HG02970 (cell line): ENCODE measurements around the gene XPO4.
A peak's percentile ranks its signal among the peaks of the same experiment; 100 is the strongest.
"Not testable (repeated sequence)": the region's sequence is repeated elsewhere in the genome, so short reads cannot be mapped to it uniquely, and the experiment has no call there.

Source experiments
- ATAC-seq: cut with Tn5 transposase; IDR thresholded peaks from one replicate; pipeline ENCODE4 v1.9.1; 2021; ENCODE audit warnings: mild to moderate bottlenecking, moderate library complexity, moderate number of reproducible peaks; ENCODE audit not compliant: unreplicated experiment, low FRiP score

Gene XPO4

DNA sequence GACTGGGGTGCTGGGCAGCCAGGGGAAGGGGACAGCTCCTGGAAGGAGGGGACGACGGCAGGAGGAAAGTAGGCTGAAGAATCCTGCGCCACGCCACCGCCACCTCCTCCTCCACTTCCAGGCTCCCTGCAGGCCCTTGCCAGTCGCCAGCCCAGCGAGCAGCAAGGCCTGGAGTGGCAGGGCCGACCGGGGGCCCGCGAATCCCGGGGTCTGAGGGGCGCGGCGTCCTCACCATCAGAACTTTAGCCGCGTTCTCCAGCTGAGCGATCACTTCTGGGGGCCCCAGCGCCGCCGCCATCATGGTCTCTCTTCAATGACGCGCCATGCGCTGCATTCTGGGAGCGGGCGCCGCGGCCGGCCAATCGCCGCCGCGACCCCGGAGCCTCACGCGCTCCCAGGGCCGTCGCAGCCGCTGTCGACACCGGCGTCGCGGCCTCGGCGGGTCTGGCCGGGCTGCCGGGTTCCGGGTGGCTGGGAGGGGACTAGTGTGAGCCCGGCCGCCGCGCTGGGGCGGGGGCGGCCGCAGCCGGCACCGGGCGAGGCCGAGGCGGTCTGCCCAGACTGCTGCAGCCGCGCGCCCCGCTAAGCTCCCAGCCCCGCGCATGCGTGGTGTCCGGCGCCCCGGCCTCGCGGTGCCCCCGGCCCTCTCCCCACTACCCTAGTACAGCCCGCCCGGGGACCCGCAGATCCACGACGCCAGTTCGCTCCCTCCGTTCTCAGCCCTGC, at the start of gene XPO4:
XPO4 (minus strand) TSS at position 309 of the 726 bp plus-strand sequence; CDS start at position 301, 8 bp downstream.
- ATAC-seq, result peak; percentile 95

DNA sequence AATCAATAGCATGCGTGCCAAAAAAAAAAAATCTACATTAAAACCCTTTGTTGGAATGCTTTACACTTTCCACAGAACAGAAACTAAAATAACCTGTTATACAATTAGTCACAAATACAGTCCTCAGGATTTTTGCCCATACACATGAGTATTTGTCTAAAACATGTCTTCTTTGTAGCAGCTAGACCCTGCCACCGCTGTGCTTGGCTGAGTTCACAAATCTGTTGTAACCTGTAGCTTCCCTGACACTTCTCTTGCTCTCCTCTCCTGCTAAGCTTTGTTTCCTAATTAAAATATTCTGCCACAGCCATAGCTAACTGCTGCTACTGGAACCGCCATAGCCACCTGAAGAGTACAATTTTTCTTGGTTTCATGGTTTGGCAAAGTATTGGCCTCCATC, 45.5 kb upstream of the XPO4 start:
- ATAC-seq, result not testable (repeated sequence)

DNA sequence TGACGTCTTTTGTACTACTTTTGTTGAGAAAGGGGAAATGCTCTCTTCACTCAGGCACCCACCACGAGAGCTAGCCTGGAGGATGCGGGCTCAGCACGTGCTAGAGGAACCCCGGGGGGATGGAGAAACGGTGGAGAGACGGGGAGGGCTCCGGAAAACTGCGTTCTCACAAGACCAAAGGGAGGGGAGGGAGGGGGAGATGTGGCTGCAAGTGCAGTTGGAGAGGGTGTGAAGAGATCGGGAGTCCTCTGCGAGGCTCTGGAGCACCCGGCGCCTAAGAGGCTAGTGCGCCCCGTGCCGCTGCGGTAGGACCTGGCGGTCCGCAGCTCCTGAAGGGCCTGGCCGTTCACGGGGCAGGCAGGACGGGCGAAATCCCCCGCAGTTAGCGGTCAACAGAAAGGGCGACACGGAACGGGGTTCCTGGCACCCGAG, 43.4 kb upstream of the XPO4 start:
- ATAC-seq, result no peak

DNA sequence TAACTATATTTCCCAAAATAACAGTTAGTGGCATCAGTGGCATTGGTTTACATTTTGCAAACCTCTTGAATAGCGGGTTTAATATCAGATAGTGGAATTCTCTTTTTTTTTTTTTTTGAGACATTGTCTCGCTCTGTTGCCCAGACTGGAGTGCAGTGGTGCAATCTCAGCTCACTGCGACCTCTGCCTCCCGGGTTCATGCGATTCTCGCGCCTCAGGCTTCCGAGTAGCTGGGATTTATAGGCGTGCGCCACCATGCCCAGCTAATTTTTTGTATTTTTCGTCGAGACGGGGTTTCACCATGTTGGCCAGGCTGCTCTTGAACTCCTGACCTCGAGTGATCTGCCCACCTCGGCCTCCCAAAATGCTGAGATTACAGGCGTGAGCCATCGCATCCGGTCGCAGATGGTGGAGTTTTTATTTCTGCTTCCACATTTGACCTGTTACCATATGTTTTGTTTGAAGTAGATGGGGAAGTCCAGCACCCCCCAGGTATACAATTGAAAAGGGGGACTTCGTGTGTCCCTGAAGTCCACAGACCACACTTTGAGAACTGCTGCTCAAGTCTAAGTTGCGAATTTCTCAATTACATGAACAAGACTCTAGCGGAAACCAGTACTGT, 40.5 kb upstream of the XPO4 start:
- no peak for ATAC-seq

DNA sequence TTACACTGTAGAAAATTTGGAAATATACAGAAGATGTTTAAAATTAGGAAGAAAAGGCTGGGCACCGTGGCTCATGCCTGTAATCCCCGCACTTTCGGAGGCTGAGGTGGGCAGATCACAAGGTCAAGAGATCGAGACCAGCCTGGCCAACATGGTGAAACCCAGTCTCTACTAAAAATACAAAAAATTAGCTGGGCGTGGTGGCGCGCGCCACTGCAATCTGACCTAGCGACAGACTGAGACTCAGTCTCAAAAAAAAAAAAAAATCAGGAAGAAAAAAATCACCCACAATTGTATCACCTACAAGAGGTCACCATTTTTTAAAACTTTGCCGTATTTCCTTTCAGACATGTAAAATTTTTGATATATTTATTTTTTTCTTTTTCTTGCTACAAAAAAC, 38.0 kb upstream of the XPO4 start:
- ATAC-seq, result not testable (repeated sequence)

DNA sequence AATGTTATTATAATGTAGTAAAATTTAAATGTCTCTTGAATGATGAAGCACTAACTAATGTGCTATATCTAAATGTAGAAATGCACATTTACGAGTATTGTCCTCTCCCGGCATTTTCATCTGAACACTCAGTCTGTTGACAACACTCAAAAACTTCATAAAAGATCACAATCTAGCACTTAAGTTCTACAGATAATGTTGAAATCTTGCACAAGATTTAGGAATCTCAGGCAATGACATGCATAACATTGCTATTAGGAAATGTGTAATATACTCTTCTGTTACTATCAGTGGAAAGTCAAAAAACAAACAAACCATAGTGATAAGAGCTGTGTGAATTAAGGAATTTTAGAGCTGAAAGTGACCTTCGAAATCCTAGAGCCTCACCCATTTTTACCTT, 37.5 kb upstream of the XPO4 start:
- ATAC-seq, result no peak

DNA sequence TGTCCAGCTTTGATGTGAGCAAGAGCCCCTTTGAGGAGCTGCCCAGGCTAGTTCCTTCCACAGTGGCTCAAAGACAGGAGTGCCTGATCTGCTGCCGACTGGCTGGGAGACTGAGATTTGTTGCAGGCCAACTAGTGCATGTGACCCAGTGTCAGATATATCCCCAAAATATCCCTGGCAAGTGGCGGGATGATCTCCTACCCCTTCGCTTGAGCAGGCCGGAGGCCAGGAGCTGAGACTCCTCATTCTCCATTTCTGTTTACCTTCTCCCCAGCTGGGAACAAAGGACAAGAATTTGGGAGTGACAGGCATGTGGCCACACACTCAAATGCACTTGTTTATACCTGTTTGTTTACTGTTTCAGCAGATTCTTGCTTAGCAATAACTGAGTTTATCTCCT, 37.1 kb upstream of the XPO4 start:
- no peak for ATAC-seq

DNA sequence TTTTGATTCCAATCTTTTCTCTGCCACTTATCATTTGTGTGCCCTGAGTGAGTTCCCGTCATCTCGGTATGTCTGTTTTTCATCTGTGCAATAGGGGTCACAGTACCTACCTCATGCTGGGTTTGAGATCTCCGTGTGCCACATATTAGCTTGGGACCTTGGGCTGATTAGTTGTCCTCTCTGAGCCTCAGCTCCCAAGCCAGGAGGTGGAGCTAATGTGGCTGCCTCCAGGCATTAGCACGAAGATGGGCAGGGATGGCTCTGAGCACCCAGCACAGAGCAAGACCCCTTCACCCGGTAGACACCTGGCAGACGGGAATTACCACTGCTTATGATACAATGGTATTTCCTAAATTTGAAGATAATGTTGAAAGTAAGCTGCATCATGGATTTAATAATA, 35.8 kb upstream of the XPO4 start:
- no peak for ATAC-seq

DNA sequence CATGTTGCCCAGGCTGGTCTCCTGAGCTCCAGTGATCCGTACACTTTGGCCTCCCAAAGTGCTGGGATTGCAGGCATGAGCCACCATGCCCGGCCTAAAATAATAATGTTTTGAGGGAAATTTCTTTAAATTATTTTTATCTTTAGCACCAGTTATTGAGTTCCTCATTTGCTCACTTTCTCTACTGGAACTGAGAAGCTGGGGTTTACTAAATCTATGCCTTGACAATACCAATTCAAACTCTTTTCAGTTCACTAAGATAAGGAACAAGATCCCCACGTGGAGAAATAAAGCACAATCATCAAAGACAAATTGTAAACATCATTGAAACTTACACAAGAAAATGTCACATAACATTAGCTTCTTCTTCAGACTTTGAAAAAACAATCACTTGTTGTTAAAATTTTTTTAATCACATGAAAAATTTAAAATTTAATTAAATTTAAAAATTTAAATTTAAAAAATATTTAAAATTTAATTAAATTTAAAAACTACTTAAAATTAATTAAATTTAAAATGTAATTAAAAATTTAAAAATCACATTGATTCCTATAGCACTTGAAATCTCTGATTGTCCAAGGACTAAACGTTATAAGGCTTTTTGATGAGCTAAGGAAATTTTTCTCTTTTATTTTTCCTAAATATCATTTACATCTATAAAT, 25.2 kb upstream of the XPO4 start:
- ATAC-seq, result no peak

DNA sequence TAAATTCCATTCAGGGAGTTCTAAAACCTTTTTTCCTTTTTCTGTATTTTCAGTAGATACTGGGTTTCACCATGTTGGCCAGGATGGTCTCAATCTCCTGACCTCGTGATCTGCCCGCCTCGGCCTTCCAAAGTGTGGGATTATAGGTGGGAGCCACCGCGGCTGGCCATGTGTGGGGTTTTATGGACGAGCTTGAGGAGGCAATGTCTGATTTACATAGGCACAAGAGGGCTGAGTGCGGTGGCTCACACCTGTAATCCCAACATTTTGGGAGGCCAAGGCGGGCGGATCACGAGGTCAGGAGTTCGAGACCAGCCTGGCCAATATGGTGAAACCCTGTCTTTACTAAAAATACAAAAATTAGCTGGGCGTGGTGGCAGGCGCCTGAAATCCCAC, 22.8 kb upstream of the XPO4 start:
- not testable (repeated sequence) for ATAC-seq

DNA sequence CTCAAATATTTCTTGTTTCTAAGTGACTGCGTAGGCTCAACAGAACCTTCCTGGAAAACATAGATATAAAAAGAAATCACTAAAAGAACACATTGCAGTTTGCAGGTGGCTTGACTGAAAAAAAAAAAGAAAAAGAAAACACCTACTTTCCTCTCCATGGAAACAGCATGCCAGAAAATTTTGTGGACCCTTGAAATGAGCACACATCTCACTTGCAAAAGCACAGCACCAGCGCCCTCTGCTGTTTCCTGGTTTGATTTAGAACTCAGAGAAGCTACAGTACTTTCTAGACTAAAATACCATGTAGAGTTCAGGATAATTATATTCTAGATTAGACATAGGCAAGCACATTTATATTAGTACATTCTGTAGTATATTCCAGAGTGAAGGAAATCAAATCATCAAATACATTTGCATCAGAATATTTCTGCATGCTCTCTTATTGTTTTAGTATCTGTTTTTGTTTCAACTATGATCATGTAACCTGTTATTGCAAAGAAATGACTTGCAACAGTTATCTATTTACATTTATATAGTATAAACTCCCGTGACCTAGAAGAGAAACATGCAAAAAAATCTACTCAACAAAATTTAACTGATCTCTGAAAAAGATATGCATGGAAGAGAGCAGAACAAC, 22.3 kb upstream of the XPO4 start:
- ATAC-seq, result no peak

DNA sequence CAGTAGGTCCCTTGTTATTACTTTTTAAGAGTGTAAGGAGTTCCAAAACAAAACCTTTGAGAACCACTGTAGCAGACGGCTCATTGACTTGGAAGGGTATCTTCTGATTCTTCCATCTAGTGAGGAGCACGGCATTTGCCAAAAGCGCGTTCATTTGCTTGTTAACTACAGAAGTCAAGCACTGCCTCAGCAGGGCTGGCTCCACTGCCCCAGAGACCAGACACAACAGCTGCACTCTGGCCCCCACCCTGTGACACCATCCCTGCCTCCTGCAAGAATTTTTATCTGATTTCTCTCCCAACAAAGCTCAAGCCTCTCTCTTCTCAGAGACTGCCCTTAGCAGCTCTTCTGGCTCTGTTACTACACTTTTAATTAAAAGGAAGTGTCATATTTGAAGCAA, 20.7 kb upstream of the XPO4 start:
- ATAC-seq, result no peak

DNA sequence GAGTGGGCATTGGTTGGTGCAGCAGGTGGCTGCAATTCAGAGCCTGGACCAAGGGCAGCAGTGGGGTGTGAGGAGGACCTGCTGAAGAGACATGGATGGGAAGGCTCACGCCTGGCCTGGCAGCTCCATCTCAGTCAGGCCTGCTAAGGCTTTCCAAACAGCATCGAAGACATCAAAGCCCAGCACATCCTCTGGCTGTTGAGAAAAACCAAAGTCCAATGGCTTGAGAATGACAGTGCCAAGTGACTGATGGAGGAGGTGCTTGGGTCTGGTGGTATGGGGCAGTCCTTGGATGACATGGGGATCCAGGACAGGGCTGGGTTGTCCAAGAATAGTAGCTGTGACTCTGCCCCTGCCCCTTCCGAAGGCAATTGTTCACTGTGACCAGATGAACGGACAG, 19.0 kb upstream of the XPO4 start:
- ATAC-seq, result no peak

DNA sequence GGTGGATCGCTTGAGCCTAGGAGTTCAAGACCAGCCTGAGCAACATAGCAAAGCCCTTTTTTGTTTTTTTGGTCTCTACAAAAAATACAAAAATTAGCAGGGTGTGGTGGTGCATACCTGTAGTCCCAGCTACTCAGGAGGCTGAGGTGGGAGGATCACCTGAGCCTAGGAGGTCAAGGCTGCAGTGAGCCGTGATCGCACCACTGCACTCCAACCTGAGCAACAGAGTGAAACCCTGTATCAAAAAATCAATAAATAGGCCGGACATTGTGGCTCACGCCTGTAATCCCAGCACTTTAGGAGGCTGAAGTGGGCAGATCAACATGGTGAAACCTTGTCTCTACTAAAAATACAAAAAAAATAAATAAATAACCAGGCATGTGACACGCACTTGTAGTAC, 13.1 kb upstream of the XPO4 start:
- ATAC-seq, result not testable (repeated sequence)

DNA sequence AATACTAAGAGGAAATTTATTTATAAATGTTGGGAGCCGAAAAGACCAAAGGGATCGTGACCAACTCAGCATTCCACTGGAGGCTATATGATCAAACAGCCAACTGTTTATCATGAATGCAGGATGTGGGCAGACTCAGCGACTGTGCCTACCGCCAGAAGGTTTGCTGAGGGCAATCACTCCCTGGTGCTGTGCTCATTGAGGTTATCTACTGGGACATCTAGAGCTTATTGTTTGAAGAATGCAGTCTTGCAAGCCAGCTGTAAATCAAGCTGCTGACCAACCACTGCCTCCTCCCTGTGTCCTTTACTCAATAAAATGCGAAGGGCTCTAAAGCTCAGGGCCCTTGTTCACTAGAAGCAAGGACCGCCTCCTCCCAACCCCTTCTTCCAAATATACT, 8.5 kb upstream of the XPO4 start:
- no peak for ATAC-seq

DNA sequence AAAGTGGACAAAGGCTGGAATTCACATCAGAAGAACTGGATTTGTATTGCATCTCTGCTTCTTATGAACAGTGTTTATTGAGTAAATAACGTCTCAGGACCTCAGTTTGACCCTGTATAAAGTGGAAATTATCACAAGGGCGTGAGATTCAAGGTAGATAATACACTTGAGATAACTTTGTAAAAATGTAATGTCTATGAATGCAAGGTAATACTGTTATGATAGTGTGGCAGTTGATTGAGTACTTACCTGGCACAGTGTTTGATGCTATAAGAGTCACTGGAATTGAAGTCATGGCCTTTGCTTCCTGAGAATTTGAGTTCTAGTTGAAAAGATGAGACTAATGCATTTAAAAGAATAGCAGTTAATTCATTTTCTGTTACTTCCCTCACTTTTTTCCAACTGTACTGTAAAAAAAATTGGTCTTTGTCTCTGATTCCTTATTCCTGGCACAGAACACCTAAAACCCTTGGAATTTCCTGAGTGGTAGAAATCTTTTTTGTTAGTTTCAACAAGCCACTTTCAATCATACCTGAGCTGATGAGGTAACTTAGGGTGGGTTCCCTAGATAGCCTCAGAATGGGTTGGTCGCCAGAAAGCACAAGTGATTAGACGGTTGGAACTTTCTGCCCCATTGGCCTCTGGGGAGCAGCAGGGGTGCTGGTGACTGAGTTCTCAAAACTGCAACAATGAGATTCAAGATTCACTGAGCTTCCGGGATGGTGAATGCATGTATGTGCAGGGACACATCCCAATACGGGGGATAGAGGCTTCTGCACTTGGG, 6.4 kb upstream of the XPO4 start:
- ATAC-seq, result no peak

DNA sequence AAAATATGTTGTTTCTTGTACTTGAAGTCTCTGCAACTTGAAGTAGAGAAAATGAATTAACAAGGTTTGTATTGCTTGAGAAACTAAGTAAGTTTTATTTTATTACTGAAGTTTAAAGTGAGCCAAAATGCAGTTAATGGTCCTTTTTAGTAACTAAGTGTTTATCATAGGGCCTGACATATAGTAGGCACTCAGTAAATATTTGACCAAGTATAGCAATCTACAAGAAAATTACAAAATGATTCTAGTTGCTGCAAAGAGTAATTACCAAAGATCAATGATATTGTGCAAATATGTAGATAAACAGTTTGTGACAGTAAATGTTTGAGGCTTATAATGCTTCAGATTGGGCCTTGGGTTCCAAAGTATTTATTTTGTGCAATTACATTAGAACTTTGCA, 2.4 kb upstream of the XPO4 start:
- ATAC-seq, result no peak

DNA sequence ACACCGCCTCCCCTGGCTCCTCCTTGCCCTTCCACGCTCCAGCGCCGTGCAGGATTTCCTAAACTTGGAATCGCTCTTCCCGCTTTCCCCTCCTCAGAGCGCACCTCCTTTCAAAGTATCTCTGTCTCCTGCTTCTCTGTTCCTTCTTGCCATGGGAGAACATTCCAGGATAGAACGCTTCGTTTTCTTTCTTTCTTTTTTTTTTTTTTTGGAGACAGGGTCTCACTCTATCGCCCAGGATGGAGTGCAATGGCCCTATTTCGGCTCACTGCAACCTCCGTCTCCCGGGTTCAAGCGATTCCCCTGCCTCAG, 574 bp upstream of the XPO4 start:
- no peak for ATAC-seq

DNA sequence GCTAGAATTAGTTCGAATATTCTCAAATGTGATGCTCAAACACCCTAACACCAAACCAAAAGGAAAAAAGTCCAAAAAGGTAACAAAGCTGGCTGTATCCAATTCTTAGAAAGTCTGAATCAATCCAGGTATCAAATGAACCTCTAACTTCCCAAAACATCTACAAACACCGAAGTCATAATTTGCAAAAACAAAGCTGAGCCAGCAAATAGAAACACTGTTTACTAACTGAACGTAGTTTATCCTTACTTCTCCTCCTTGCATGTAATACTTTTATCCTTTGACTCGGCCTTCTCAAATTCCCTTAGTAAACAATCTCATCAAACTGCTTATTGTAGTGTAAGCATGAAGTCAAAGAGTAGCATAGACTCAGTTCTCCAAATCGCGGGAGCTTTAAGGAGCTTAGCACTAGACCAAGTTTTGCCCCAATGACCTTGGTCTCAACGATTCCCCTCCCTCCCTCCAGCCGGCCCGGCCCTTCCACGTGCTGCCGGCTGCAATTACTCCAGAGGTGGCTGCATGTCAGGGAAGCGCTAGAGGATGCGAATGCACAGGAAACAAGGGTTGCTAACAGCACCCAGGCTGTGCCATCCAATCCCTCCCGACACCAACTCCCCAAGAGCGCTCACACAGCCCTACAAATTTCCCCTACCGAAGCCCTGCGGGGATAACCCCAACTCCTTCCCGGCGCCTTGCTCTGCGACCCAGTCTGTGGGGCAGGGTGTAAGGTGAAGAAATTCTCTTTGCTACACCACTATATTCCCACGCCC, 693 bp downstream of the XPO4 start:
- ATAC-seq, result peak; percentile 23

DNA sequence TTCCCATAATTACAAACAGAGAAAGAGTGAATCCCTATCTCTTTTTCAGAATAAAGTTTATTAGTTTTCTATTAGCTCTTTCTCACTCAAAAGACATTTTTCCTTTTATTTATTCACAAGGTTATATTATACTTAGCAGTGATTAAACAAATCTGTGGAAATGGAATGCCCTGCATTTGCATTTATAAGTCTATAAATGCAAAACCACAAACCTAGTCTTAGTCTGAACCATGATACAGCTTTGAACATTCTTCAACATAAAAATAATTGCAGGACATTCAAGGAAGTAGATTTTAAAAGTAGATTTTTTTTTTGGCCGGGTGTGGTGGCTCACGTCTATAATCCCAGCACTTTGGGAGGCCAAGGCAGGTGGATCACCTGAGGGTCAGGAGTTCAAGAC, 8.3 kb downstream of the XPO4 start:
- ATAC-seq, result no peak
